ENCODE measurements around the gene VPS39. TPM values are rescaled to one million over a fixed set of nuclear protein-coding genes. Genes with fewer than 3 reads are reported as not detected.

VPS39 gene
- total and polyA plus RNA-seq, 2 of the 8 experiments (the other 6 are each of a cell fraction or from before 2014, with no cell fraction given): 34.4 to 36.6 TPM

GRCh38 chr15:42215913-42216829 is 8.1 kb upstream of the VPS39 start (continued):
- TF ChIP-seq SRF (IDR thresholded peaks at IDR 0.05; ENCODE audit: low read depth, low read length) (no peak), RXRA (IDR thresholded peaks at IDR 0.05; ENCODE audit: insufficient read depth, low read depth, low read length) (no peak), SUZ12 (IDR thresholded peaks at IDR 0.05; ENCODE audit: low read length) (no peak)
